Glomerular endothelial cell (primary cell): ENCODE results near the gene NENF. TPM values are rescaled to one million over a fixed set of nuclear protein-coding genes. Genes with fewer than 3 reads are reported as not detected.
"Not testable (repeated sequence)": the region's sequence is repeated elsewhere in the genome, so short reads cannot be mapped to it uniquely, and the experiment has no call there.

ENCODE experiments used
- DNase-seq: peaks from one replicate; pipeline ENCODE4 v3.0.0-alpha.2; 2011; ENCODE audit warnings: low read depth, low spot score; ENCODE audit errors: extremely low read depth
- total RNA-seq: library from RNA; depleted of rRNA; stranded (reverse); fragments of >200 nt; gene quantifications from 2 replicates; pipeline ENCODE4 v1.2.3, GENCODE V29; 2015

Gene NENF
- 46.0 and 75.4 TPM in 2 replicates for total RNA-seq

DNA sequence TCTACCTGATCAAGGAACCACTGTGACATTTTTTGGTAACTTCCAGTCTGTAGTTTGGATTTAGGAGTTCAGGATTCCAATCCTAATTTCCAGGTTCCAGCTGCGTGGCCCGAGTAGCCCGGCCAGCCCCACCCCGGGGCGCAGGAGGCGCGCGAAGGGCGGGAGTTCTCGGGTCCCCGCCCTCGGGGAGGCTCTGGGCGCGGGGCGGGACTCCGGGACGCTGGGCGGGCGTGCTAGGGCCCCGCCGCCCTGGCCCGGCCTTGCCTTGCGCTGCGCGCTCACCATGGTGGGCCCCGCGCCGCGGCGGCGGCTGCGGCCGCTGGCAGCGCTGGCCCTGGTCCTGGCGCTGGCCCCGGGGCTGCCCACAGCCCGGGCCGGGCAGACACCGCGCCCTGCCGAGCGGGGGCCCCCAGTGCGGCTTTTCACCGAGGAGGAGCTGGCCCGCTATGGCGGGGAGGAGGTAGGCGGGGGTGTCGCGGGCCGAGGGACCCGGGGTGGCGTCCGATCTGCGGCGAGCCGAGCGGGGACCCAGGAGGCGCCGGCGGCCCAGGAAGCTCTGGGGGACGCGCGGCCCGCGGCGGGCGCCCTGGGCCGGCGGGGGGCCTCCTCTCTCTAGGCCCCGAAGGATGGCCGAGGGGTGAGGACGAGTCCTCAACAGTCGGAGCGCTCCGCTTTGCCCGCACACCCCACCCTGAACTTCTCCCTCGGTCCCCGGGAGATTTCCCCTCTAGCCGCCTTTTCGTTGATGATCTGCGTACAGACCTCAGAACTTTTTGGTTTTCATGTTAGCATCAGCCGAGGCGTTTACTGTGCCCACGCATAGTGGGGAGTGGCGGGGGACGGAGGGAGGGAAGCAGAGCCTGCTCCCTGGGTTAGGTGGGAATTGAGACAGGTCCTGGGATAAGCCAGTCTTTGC lies at the start of gene NENF:
Gene NENF, plus strand, starts transcription at position 260 of the 916 bp plus-strand sequence. Its CDS starts 24 bp downstream, at position 284.
- DNase-seq, result no peak

DNA sequence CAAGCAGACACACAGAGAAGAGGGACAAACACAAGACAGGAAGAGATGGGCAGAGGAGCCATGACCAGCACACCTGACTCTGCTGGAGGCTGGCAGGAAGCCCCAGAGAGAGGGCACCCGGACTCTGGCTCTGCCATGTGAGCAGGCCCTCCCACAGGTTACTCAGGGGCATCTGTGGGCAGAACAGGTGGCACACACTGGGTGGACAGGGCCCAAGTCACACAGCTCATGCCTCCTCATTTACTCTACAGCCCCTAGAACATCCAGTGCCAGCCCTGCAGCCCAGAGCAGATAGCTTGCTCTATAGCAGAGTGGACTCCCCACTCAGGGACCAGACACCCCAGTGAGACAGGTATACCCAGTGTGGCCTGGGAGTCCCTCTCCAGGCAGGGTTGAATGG lies 46.7 kb upstream of the NENF start:
- no peak for DNase-seq

DNA sequence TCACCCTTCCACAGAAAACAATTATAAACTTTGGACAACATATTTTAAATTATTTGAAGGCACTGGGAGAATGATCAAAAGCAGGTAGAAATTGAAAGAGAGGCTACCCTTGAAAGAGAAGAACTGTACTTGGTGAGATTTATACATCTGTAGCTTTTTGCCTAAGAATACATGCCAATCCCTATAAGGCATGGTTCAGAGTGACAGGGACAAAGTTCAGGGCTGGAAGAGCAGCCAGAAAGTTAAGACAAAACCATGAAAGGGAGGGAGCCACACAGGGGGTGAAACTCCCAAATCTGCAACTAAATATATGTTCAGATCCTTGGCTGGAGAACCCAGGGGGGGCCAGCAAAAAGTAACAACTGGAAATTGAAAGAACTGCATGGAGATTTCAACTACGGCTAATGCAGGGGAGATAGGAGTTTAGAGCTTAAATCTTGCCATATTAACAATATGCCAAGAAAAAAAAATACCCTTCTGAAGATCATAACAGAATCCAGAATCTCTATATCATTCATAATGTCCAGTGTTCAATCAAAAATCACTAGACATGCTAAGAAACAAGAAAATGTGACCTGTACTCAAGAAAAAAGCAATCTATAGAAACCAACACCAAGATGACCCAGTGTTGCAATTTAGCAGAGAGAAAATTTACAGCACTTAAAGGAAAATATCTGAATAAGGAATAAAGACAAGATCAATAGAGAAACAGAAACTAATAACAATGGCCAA lies 43.6 kb upstream of the NENF start:
- DNase-seq, result no peak

DNA sequence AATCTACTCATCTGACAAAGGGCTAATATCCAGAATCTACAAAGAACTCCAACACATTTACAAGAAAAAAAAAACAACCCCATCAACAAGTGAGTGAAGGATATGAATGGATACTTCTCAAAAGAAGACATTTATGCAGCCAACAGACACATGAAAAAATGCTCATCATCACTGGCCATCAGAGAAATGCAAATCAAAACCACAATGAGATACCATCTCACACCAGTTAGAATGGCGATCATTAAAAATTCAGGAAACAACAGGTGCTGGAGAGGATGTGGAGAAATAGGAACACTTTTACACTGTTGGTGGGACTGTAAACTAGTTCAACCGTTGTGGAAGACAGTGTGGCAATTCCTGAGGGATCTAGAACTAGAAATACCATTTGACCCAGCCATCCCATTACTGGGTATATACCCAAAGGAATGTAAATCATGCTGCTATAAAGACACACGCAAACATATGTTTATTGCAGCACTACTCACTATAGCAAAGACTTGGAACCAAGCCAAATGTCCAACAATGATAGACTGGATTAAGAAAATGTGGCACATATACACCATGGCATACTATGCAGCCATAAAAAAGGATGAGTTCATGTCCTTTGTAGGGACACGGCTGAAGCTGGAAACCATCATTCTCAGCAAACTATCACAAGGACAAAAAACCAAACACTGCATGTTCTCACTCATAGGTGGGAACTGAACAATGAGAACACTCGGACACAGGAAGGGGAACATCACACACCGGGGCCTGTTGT lies 36.9 kb upstream of the NENF start:
- not testable (repeated sequence) for DNase-seq

DNA sequence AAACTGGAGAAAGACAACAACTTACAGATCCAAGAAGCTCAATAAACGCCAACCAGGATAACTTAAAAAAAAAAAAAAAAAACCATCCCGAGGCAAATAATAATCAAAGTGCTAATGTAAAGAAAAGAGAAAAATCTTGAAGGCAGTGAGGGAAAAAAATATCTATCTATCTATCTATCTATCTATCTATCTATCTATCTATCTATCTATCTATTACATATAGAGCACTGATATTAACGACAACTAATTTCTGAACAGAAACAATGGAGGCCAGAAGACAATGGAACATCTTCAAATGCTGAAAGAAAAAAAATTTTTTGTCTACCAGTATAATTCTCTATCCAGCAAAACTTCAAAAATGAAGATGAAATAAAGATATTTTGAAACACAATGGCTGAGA lies 36.1 kb upstream of the NENF start:
- DNase-seq, result no peak

- DNase-seq, result no peak
These were observed 35.5 kb upstream of the NENF start for GRCh38 chr1:212397171-212397570.

GRCh38 chr1:212401042-212401441 lies 31.7 kb upstream of the NENF start:
- DNase-seq, result no peak

GRCh38 chr1:212401838-212402582 lies 30.7 kb upstream of the NENF start:
- DNase-seq, result no peak

DNA sequence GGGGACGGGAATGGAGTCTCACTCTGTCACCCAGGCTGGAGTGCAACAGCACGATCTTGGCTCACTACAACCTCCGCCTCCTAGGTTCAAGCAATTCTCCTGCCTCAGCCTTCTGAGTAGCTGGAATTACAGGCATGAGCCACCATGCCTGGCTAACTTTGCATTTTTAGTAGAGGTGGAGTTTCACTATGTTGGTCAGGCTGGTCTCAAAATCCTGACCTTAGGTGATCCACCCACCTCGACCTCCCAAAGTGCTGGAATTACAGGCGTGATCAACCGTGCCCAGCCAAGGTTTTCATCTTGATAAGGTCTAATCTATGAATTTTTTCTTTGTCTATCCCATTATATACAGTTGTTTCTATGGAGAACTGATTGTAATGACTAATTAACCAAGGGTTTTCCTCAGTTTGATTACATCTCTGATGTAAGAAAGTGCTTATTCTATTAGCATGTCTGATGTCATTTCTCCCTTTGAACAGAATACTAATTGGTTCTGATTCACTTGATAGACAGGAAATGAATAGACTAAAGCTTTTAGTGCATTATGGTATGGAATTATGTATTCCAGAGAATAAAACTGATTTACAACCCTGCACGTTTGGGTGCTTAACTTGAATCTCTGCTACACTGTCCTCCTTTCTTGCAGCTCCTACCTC lies 29.9 kb upstream of the NENF start:
- no peak for DNase-seq

DNA sequence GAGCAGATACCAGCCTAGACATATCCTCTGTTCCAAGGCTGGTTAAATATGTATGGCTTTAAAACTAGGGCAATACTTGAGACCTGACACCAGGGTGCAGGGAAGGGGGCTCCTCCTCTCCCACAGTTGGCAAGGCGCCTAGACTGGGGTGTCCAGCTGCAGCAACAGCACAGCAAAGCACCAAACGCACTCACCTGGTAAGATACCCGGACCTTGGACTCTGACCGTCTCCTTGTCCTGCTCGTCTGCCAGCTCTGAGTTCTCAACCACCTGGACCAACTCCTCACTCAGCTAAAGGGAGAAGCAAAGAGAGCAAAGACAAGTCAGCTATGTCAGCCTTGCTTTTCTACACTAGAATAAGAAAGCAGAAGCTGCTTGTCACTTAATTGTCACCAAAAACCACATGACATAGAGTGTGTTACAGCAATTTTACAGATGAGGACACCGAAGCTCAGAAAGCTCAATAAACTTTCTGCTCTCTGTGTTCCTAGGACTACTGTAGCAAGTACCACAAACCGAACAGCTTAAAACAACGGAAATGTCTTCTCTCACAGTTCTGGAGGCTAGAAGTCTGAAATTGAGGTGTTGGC lies 22.4 kb upstream of the NENF start:
- DNase-seq, result no peak

GRCh38 chr1:212412374-212412773 lies 20.3 kb upstream of the NENF start:
- no peak for DNase-seq

- DNase-seq, result no peak
These were observed 18.8 kb upstream of the NENF start for GRCh38 chr1:212413902-212414327.

- DNase-seq, result peak; percentile 47
These were observed 18.2 kb upstream of the NENF start, which contains the start of gene PACC1 for GRCh38 chr1:212414328-212415106. Gene PACC1, minus strand, starts transcription at chr1:212414886. Its CDS starts 129 bp downstream, at chr1:212414757.

- no peak for DNase-seq
These were observed 17.4 kb upstream of the NENF start for GRCh38 chr1:212415107-212415841.

- no peak for DNase-seq
These were observed 11.6 kb upstream of the NENF start for GRCh38 chr1:212421165-212421564.

DNA sequence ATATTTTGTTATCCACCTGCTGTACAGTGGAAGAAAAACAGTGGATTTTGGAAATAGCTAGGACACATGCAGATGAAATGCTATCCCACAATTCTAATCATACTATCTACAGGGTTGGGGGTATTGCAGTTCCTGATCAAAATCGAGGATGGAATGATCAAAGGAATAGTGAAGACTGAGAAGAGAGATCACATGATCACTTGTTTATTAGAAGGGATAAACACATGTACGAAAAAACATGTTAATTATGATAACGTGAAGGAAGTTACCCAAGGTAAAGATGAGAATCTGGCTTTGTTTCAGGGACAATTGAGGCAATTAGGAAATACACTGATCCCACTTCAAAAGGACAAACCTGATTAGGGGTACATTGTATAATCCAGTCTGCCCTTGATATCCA lies 8.8 kb upstream of the NENF start:
- DNase-seq, result no peak

GRCh38 chr1:212428496-212428895 lies 4.2 kb upstream of the NENF start:
- DNase-seq, result no peak

- DNase-seq, result no peak
These were observed 2.3 kb upstream of the NENF start for GRCh38 chr1:212430416-212430815.
